SK-N-MC (cell line): Measurements from ENCODE around the gene CDC42EP3.

Experiments
- EZH2 ChIP-seq: fragments of 200-600 bp; sonication (generic); IDR thresholded peaks from one replicate; pipeline ENCODE4 v1.6.1; 2017; ENCODE audit warnings: antibody characterized with exemption
- POLR2AphosphoS5 ChIP-seq: IDR thresholded peaks from 2 replicates; pipeline ENCODE4 v1.6.1; 2012; ENCODE audit warnings: mild to moderate bottlenecking, low read depth, low read length, borderline replicate concordance

DNA sequence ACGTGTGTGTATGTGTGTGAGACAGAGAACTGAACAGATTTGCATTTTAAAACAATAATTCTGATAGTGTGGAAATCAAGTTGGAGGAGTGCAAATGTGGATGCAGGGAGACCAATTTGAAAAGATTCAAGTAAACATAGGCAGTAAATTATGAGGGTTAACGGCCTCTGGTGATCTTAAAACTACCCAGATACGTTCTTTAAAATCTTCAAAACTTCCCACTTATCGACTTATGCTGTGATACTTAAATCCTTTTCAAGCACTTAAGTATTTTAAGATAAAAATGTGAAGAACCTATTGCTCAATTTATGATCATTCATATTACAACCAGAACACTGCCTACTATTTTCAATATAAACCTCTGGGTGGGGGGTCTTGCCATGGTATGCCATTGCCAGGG, 37.7 kb upstream of the CDC42EP3 start:
- no peak for TF ChIP-seq EZH2
- no peak for TF ChIP-seq POLR2AphosphoS5
